HG03196 (cell line): ENCODE results near the gene PLVAP.

ENCODE experiments used
- ATAC-seq: cut with Tn5 transposase; IDR thresholded peaks from one replicate; pipeline ENCODE4 v1.9.1; 2021; ENCODE audit not compliant: unreplicated experiment

The PLVAP gene

GRCh38 chr19:17304386-17305215, 72.5 kb downstream of the PLVAP start:
- no peak for ATAC-seq

- no peak for ATAC-seq
Measured at GRCh38 chr19:17303940-17304267, 73.2 kb downstream of the PLVAP start.

- ATAC-seq = peak; percentile 44
Measured at GRCh38 chr19:17303167-17303939, 73.8 kb downstream of the PLVAP start, which contains the start of gene ABHD8. TSS of gene ABHD8 (minus strand) at chr19:17303425. CDS start at chr19:17301616, 1,809 bp downstream.

DNA sequence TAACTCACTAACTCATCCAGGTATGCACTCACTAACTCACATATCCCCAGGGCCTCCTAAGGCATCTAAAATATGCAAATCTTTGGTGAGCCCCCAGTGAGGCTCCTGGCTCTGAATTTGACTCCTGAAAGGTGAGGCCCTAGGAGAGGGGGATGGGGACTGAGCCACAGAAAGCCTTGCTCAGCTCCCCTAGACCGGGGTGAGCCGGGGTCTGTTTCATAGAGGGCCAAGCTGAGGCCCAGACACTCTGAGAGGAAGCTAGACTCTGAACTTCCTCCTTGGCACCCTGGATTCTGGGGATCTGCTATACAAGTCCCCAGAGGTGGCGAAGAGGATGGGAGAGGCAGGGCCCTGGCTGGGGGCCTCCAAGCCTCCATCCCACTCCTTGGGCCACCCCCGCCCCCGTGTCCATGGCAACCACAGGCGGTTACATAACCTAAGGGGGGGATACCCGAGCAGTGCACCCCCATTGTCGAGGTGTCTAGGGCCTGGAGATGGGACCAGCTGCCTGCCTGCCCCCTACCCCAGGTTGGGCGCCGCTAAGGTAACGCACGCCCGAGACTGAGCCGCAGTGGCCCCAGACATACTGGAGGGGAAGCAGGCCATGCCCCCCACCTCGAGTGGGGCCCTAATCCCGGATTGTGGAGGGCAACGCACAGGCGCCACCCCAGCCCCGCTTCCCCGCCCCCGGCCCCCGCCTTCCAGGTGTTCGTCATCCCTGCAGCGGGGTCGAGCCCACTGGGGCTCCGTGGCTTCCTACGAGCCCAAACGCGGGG, 74.6 kb downstream of the PLVAP start:
- ATAC-seq = no peak
